AML-193 (cell line): ENCODE measurements around the gene CREG2.
"Not testable (repeated sequence)": the region's sequence is repeated elsewhere in the genome, so short reads cannot be mapped to it uniquely, and the experiment has no call there.

Experiments
- DNase-seq, 2 experiments: peaks; one replicate each; lab custom pipeline; 2025; lab: John Stamatoyannopoulos, UW

CREG2 gene

DNA sequence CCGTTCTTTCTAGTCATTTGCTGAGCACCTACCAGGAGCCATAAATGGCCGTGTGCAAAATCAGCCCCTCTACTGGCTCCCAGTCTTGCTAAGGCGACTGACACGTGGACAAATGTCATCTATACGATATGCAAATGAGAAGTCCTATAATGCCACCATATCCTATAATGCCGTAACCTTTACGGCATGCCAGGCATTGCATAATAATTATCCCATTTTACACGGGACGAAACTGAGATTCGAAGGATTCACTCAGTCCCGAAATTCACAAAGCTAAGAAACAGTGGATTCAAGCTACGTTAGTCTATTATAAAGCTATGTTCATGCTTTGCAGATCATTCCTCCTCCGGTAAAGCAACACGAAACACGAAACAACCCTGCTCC lies 44.7 kb downstream of the CREG2 start:
- DNase-seq, result no peak

DNA sequence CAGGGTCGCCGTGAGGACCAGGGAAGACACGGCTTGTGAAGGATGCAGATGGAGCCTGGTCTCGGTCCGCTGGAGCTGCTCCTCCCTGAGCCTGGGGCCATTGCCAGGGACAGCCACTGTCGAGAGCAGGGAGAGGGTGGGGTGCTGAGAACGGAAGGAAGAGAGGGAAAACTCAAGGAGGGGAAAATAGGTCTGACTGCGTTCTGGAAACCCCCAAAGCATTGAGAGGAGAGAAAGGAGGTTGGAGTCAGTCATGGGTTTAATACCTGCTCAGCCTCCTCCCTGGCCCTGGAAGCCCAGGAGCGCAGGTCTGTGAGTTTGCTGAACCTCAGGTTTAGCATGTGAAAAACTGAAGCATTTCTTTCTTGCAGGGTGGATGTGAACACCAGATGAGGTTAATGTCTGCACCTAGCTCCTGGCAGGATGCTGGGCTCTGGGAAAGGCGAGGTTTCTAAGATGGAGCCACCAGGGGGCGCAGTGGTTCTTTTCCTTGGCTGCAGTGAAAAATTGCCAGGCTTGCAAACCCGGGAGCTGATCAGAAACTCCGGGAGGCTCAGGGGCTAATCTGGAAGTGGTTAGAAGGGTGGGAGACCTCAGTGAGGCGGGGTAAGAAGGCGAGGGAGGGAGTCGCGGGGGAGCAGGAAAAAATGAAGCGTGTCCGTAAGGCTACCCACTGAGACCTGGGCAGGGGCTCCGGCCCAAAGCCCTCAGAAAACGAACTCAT lies 45.2 kb downstream of the CREG2 start:
- DNase-seq, result peak; percentile 39 to 52

DNA sequence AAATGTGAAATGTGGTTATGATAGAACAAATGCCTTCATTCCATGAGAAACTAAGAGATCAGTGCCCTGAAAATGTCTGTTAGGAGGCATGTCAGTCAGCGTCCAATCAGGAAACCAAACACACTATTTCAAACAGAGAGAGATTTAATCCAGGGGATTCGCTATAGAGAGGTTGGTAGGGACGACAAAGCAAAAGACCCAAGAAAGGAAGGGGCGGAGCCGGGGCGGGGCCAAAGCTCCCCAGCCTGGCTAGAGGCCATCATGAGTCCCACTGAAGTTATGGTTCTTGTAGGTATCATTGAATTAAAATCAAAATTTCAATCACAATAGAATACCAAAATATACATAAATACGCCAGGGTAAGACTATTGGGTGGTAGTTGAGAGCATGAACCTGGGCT lies 45.9 kb downstream of the CREG2 start:
- no peak for DNase-seq

DNA sequence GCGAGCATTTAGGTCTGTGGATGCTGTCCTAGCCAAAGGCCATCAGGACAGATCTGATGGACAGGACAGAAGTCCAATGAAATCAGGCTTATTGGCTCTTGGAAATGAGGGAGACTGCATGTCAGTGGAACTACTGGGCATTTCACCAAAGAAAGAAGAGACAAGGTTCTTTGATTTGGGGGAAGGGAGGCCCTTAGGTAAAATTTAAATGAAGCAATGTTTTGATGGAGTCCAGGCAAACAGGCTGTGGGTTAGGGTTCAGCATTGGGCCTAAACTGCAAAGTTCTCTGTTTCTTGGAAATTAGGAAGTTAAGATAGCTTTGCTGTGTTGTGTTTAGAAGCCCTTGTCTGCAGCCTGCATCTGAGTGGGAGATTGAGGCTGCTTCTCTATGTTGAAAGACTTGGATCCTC lies 47.2 kb downstream of the CREG2 start:
- DNase-seq, result peak; percentile 24 to 29

DNA sequence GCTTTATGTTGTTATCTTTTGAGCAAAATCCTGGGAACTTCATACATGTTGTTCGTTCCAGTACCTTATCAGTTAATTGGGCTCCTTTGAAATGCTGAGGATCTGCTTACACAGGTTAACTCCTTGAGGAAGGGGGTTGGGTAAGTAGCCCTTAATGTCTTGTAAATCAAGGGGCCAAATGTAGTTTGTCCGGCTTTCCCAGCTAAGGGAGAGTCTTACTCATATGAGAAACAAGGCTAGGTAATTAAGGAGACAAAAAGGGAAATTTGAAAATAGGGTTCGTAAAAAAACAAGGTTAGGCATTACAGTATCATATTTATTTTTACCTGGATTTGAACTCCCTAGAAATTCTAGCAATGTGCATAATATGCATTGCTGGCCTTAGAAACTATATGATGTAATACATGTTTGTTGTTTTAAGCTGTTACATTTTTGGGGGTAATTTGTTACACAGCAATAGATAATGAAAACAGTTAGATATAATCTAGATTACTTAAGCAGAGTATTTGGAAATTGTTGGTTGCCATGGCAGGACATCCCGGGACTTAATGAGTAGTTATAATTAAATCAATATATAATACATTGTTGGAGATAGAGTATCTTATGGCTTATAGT lies 47.9 kb downstream of the CREG2 start:
- DNase-seq, result no peak

DNA sequence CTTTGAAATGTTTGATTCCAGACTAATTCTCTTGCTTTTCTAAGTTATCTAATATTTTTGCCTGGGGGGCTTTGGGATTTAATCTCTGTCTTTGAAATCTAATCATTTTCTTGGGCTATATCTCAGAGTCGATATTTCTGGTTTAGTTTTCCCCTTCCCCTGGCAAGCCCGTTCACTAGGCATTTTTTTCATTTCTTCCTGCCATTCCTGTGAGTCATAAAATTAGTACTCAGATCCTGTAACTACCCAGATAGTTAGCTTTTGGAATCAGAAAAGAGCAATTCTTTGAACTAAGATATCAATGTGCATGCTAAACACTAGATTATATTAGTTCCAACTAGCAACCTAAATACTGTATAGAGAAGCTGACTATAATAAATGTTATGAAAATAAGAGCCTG lies 49.4 kb downstream of the CREG2 start:
- no peak for DNase-seq

DNA sequence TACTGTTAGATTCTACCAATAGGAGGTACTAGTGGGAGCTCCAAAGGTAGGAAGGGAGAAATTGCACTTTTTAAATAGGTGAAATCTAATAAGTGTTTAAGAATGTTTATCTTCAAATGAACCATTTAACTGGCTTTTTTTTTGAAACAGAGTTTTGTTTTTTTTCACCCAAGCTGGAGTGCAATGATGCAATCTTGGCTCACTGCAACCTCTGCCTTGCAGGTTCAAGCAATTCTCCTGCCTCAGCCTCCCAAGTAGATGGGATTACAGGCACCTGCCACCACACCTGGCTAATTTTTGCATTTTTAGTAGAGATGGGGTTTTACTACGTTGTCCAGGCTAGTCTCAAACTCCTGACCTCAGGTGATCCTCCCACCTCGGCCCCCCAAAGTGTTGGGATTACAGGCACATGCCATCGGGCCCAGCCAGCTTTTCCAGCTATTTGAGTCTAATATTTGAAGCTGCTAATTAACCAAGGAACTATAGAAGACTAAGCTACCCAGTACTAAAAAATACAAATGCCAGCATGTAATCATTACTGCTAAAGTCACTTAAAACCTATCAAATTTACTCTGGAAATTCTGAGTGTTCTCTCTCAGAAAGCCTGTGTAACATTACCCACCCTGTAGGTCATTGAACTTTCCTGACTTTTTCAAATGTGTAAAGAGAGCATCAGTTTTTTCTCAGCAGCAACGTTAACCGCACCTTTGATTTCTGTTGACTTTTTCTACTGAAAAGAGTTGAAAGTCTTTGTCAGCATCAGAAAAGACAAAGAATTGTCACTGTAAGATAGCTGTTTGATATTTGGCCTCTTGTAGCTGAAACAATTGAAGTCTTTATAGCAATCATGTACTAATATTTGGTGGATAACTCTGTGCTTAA lies 54.2 kb downstream of the CREG2 start:
- DNase-seq, result no peak

DNA sequence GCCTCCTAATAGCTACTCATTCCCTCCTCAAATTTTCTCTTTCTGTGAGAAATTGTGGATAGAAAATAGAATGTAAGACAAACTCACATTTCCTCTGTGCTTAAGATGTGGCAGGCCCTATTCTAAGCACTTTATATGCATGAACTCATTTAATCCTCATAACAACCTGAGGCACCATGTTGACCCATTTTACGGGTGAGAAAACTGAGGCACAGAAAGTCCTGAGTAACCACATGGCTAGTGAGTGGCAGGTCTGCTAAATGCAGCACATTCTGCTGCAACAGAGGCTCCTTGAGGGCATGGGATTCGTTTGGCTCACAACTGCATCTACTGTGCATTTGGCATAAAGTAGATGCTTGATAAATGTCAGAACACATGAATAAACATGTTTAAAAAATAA lies 56.1 kb downstream of the CREG2 start:
- no peak for DNase-seq

DNA sequence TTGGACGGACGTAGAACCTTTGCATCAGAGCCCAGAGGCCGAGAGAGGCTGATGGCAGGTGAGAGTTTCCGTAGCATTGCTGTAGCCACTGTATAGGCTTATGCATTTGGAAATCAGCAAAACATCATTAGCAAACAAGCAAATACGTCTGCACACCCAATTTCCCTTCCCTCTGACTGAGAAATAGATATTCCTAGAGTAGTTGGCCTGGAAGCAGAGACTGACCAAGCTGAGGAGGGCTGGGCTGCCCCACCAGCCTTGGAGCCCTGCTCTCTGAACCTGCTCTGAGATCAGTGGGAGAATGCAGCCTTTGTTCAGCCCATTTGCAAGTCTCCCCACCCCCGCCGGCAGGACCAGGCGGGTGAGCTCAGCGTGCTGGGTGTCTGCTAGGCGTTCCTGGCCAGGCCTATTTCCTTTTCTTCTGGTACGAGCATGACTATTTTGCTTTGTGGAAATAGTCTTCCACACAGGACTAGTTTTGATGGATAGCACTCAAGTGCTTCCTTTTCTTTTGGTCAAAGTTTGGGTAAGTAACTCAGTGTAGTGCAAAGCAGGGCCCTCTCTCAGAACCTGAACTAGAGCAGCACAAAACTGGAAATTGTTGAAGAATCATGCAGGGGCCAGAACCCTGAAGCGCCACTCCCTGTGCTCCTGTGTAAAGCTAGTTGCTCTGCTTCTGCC lies 56.9 kb downstream of the CREG2 start:
- DNase-seq, result no peak

DNA sequence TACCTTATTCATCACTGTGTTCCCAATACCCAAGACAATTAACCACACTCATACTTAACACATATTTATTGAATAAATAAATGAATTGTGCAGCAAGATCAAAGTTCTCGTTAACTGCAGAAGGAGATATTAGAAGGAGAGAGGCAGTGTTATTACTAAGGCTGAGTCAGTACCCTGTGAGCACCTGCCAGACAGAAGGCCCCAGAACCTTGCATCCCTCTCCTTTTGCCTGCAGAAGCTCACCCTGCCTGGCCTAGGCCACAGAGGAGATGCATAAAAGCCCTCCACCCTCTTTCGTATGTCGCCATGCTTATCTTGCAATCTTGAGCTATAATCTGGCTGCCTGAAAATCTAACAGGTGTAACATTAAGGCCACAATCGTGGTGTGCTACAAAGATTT lies 58.3 kb downstream of the CREG2 start:
- DNase-seq, result no peak

DNA sequence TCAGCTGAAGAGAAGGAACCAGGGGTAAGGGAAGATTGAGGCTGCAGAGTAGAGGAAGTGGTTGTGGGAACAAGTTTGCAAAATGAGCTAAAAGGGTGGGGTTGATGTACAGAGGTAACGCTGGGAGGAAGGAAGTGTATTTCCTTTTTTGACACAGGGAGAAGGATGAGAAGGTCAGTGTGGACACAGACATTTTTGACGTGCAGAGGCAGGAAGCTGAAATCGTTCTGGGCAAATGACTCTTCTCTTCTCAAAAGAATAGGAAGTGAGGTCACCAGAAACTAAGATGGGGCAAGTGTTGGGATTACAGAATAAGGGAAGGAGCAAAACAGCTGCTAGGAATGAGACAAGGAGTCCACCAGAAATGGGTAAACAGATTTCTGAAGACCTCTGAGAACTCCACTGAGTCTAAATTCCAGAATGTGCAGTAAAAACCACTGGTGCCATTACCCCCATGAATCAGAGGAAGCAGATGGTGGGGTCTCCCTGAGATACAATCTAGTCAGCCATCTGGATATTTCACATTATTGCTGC lies 58.8 kb downstream of the CREG2 start:
- DNase-seq, result peak; percentile 99

DNA sequence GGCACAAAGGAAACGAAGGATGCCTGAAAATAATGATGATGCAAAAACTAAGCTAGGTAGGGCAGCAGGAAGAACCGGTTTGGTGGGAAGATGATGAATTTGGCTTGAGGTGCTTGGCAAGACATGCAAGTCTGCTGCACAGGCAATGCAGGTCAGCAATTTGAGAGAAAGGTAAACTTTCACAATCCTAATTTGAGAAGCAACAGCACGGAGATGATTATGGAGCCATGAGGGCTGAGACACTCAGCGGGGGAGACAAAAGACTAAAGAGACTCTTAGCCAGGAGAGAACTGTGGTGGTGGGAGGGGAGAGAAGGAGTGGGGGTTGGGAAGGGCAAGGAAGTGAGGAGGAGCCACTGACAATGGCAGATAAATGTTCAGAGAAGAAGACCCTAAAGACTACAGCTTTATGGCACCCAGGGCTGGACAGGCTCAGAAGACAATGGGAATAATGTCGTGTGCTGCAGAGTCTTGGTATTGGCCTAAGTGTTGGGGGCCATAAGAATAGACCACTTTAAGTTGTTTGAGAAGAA lies 59.4 kb downstream of the CREG2 start:
- no peak for DNase-seq

DNA sequence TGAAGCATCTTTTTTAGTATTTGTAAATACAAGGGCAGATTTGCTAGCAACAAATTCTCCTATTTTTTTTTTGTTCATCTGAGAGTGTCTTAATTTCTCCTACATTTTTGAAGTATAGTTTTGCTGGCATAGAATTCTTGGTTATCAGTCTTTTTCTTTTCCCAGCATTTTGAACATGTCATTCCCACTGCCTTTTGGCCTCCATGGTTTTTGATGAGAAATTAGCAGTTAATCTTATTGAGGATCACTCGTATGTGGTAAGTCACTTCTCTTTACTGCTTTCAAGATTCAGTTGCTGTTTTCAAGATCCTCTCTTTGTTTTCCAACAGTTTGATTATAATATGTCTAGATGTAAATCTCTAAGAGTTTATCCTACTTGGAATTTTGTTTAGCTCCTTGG lies 61.9 kb downstream of the CREG2 start:
- DNase-seq, result no peak

DNA sequence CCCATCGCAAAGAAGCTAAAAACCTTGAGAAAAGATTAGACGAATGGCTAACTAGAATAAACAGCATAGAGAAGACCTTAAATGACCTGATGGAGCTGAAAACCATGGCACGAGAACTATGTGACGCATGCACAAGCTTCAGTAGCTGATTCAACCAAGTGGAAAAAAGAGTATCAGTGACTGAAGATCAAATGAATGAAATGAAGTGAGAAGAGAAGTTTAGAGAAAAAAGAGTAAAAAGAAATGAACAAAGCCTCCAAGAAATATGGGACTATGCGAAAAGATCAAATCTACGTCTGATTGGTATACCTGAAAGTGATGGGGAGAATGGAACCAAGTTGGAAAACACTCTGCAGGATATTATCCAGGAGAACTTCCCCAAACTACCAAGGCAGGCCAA lies 70.7 kb downstream of the CREG2 start:
- not testable (repeated sequence) for DNase-seq

DNA sequence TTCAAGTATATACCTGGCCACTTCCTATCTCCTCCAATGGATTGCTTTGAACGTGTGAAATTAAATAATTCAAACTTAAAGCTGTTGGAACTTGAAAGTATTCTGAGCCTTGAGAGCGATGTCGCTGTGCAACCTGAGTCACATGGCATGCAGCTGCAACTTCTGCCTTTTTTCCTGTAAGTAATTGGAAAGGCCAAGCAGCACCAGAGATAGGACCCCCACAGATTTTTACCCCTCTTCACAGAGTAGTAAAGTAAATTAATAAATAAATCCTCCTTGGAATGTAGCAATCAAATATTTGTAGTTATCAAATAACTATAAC lies 75.6 kb downstream of the CREG2 start:
- DNase-seq, result no peak

DNA sequence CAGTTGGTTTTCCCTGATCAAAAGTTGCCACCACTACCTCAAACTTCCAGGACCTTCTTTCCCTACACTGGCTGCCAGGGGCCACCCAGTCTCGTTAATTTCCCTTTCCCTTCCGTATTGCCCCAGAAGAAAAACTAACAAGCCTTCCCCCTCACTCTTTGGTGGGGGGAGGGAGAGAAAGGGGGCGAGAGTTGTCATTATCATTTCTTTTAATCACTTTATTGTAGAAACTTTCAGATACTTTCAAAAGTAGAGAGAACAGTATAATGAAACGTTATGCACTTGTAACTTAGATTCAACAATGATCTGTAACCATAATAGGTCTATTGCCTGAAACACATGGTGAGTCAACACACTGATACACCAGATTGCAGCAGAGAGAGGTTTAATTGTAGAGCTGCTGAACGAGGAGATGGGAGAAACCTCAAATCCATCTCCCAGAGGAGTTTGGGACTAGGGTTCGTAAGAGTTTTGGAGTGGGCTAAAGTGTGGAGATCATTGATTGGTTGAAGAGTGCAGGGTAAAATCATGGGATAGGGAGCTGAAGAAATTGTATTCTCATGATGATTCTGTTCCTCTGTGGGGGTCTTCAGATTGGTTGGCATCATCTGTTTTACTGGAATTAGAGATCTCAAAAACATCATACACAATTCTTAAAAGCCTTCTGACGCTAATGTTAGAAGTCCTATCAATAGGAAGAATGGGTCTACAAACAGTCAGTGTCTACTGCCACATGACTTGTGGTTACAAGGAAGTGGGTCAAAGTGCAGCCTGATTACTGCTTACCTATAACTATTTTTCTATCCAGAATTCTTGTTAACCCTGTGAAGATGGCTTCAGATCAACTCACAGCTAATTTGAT lies 76.2 kb downstream of the CREG2 start:
- DNase-seq, result no peak

DNA sequence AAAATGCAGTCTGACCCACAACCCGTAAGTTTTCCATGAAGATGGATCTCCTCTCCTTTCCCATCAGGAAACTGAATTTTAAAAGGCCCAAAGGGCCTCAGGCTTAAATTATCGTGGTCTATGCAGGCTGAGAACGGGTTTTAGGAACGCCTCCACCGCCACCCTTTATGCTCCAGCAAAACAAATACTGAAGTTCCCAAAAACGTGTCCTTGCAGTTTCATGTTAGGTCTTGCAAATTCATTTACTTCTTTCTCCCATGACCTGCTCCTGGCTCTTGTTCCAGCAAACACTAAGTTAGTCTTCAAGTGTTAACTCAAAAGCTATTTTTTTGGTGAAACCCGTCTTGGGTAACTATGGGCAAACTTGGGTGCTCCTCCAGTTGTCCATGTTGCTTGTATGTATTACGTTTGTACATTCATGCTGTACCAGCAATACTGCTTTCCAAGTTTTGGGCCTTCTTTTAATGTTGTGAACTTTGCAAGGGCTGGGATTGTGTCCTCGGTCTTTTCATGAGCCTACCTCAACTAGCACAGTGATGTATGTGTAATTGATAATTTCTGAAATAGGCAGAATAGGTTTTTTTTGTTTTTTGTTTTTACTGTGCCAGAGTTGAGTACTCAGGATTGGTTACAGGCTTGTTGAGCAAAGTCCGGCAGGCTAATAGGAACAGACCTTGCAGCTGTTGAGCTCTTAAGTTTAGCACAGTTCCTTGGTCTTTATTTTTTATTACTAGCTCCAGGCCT lies 77.0 kb downstream of the CREG2 start:
- no peak for DNase-seq

DNA sequence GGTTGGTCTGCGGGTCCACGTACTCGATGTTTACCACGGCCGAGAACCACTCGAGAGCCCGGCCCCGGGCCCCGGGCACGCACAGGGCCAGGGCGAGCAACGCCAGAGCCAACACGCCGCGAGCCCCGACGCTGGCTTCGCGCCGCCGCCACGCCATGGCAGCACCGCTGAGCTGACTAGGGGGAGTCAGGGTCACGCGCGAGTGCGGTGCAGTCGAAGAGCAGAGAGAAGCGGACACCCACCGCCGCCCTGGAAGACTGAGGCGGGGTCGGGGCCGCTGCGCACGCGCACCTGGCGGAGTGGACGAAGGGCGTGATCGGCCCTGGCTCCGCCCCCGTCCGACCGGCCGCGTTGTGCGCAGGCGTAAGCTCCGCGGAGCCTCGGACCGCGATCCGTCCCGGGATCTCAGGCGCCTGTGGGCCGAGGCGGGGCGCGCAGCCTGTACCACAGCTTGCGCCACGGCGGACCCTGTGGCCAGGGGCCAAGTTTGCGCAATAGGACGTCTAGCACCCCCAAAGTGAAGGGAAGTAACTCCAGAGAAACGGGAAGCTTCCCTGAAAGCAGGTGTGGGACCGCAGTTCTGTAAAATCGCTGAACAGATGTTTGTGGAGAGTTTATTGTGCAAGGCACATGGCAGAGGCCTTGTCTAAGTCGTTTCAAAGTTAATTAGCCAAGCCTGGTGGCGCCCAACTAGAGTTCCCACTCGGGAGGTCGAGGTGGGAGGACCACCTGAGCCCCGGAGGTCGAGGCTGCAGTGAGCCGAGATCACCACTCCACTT lies 78.7 kb downstream of the CREG2 start, which contains the start of gene RNF149:
Gene RNF149 (minus strand): TSS at position 270 of the 779 bp plus-strand sequence. CDS start 113 bp downstream, at position 157.
- DNase-seq, result peak; percentile 98

DNA sequence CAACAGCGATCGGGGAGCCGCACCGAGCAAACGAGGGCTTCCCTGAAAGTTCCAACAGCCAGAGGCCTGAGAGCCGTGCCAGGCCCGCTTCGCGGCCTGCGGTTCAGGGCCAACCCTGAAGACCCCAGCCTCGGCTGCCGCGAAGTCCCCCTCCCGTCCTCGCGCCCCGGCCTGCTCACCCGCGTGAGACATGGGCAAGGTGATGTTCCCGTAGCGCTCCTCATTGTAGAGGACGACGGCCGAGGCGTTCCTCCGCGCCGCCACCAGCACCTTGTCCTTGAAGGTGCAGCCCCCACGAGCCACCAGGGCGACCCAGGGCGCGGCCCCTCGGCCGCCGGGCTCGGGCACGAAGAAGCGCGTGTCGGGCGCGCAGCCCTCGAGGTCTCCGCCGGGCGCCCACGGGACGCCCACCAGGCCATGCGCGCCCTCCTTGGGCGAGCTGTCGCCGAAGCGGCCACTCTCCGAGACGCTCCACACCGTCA lies 79.3 kb downstream of the CREG2 start:
- DNase-seq, result no peak
